Panc1 (cell line): ENCODE data around the gene RPL14. TPM values are rescaled to one million over a fixed set of nuclear protein-coding genes. Genes with fewer than 3 reads are reported as not detected.

Experiments
- ATAC-seq: fragments of 200-7000 bp; cut with Tn5 transposase; 2 replicates; pipeline ENCODE4 v1.9.1; 2020; ENCODE audit warnings: mild to moderate bottlenecking, moderate library complexity
- BruUV-seq: library from RNA; stranded (reverse); fragments of 400-500 nt; replicated peaks from 2 replicates; lab custom pipeline; 2021; lab: Mats Ljungman, UMichigan
- CTCF ChIA-PET: fragments of 300-600 bp; sonication (Branson Sonifier 250); formaldehyde crosslinking; loops from one replicate; lab custom pipeline; 2022; ENCODE audit warnings: antibody characterized with exemption; lab: Charles Lee
- POLR2A ChIA-PET: fragments of 300-600 bp; sonication (Branson Sonifier 250); formaldehyde crosslinking; loops from one replicate; lab custom pipeline; 2022; ENCODE audit warnings: antibody characterized with exemption; lab: Charles Lee
- DNase-seq: peaks from one replicate; pipeline ENCODE4 v3.0.0-alpha.2; 2010; ENCODE audit warnings: low read depth, low spot score
- H3K27ac ChIP-seq: 2 replicates; pipeline ENCODE4 v1.5.1; 2011; ENCODE audit warnings: mild to moderate bottlenecking, low read length, inconsistent platforms
- H3K27me3 ChIP-seq: fragments of 200-500 bp; sonication (Bioruptor generic); 2 replicates; pipeline ENCODE4 v1.6.0; 2014; ENCODE audit warnings: low read length, inconsistent platforms; ENCODE audit not compliant: control insufficient read depth, insufficient read depth
- H3K36me3 ChIP-seq: fragments of 200-500 bp; sonication (Bioruptor generic); 2 replicates; pipeline ENCODE4 v1.5.1; 2014; ENCODE audit warnings: inconsistent platforms, mild to moderate bottlenecking, low read length, moderate library complexity; ENCODE audit not compliant: control insufficient read depth, insufficient read depth
- H3K4me1 ChIP-seq: 2 replicates; pipeline ENCODE4 v1.5.1; 2011; ENCODE audit warnings: inconsistent platforms, mild to moderate bottlenecking, low read length, moderate library complexity; ENCODE audit not compliant: control insufficient read depth, insufficient read depth
- H3K4me3 ChIP-seq, 2 experiments: 2 replicates each; pipeline ENCODE4 v1.5.1; 2011 to 2012; ENCODE audit warnings: low read depth in 2 of 2, low read length in 2 of 2, mild to moderate bottlenecking in 2 of 2, inconsistent platforms in 1 of 2, moderate library complexity in 1 of 2
- H3K9me3 ChIP-seq: fragments of 200-500 bp; sonication (Bioruptor generic); 2 replicates; pipeline ENCODE4 v1.5.1; 2014; ENCODE audit warnings: low read depth, mild to moderate bottlenecking, inconsistent platforms, low read length, moderate library complexity; ENCODE audit not compliant: control insufficient read depth, insufficient read depth
- CTCF ChIP-seq: fragments of 450-650 bp; IDR thresholded peaks from 2 replicates; pipeline ENCODE4 v1.5.1; 2017; ENCODE audit warnings: mild to moderate bottlenecking
- POLR2AphosphoS5 ChIP-seq: IDR thresholded peaks from 2 replicates; pipeline ENCODE4 v1.6.1; 2012; ENCODE audit warnings: mild to moderate bottlenecking, low read depth, low read length, moderate library complexity
- REST ChIP-seq, 2 experiments: IDR thresholded peaks; 2 replicates each; pipeline ENCODE4 v1.6.1; 2011 to 2012; ENCODE audit warnings: low read depth in 2 of 2, control low read depth in 1 of 2, low read length in 1 of 2, mild to moderate bottlenecking in 1 of 2, moderate library complexity in 1 of 2; ENCODE audit not compliant: insufficient read depth in 1 of 2
- SIN3A ChIP-seq: IDR thresholded peaks from 2 replicates; pipeline ENCODE4 v1.6.1; 2012; ENCODE audit warnings: low read depth, mild to moderate bottlenecking, low read length, moderate library complexity, borderline replicate concordance; ENCODE audit not compliant: insufficient read depth
- TCF7L2 ChIP-seq: IDR thresholded peaks from 2 replicates; pipeline ENCODE4 v1.6.1; 2011; ENCODE audit warnings: mild to moderate bottlenecking, low read depth, low read length, inconsistent platforms
- in situ Hi-C: cut with HindIII; loops from 2 replicates; pipeline ENCODE4 v1.10.0; 2016; ENCODE audit warnings: low sequenced_read_pairs, low pct_unique_long_range_greater_than_20kb
- intact Hi-C: fragments of 100-400 bp; cut with micrococcal nuclease; formaldehyde crosslinking; loops from one replicate; pipeline ENCODE4 v1.10.0; 2022; ENCODE audit not compliant: unreplicated experiment
- total RNA-seq: library from RNA; stranded (reverse); gene quantifications from one replicate; pipeline ENCODE4 v1.2.1, GENCODE V29; 2021; ENCODE audit not compliant: unreplicated experiment

RPL14 gene
- total RNA-seq, 1 experiment from 2014 or later: 1,134 TPM

DNA sequence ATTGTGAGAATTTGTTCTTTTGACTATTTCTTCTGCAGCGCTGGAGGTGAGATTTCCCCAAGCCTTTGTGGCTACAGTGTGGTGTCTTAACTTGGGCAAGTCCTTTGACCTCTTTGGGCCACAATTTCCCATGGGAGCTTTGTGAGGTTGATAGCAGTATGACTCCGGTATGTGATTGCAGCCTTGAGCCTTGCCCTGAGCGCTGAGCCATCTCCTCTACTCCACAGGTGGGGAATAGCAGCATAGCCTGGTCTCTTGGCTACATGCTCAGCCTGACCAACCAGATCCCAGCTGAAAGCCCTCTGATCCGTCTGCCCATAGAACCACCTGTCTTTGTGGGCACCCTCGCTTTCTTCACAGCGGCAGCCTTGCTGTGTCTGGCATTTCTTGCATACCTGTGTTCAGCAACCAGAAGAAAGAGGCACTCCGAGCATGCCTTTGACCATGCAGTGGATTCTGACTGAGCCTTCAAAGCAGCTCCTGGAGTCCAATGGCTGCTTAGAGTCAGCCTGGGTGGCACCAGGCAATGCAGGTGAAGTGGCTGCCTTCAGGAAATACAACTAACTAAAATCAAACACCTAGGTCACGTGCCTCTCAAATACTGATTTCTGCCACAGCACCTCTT, 30.0 kb upstream of the RPL14 start:
- DNase-seq (no peak), ATAC-seq (no peak)
- in situ Hi-C loops: no loop called here
- Histone ChIP-seq H3K9me3 (no peaks in the 10 kb centered on the region), H3K4me3 (no peak overlapping the region), H3K27me3 (no peaks in the 10 kb centered on the region), H3K27ac (no peak overlapping the region), H3K36me3 (no peaks in the 10 kb centered on the region), H3K4me1 (no peaks in the 10 kb centered on the region)
- TF ChIP-seq CTCF (no peak), POLR2AphosphoS5 (no peak), SIN3A (no peak), TCF7L2 (no peak), REST (IDR thresholded peaks at IDR 0.05; ENCODE audit: insufficient read depth in 1 of 2, low read depth in 2 of 2, low read length in 1 of 2) (no peak)
- intact Hi-C loops: no loop called here
- POLR2A ChIA-PET: no interaction called here
- no TSS peak for BruUV-seq
- CTCF ChIA-PET: no interaction called here

DNA sequence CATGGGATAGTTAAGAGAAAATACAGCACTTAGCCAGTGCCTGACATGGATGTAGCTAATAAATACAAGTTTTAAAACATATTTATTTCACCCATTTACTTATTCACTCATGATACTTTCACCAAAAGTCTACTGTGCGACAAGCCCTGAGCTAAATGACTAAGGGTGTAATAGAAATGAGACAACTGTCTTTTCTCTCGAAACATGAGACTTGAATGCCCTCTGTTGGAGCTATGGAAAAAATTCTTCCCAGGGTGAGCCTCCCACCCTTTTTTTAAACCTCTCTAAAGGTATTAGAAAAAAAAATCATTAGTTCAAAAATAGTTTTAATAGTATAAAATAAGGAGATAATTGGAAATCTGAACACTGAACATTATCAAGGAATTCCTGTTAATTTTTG, 24.3 kb upstream of the RPL14 start:
- BruUV-seq: no TSS peak
- CTCF ChIA-PET: no interaction called here
- POLR2A ChIA-PET: no interaction called here

More for the DNA sequence above, 24.3 kb upstream of the RPL14 start:
- intact Hi-C loops (loop anchor here (2.0 kb wide), 1 partner anchor 106 kb away; no protein-coding TSS in a partner anchor), in situ Hi-C loops (no loop called here)
- TF ChIP-seq REST (IDR thresholded peaks at IDR 0.05; ENCODE audit: insufficient read depth in 1 of 2, low read depth in 2 of 2, low read length in 1 of 2) (no peak), SIN3A (no peak), CTCF (no peak), TCF7L2 (no peak), POLR2AphosphoS5 (no peak)
- ATAC-seq: no peak
- H3K9me3 ChIP-seq: no peaks in the 10 kb centered on the region
- no peaks in the 10 kb centered on the region for H3K36me3 ChIP-seq
- no peaks in the 10 kb centered on the region for H3K27me3 ChIP-seq
- H3K4me3 ChIP-seq: no peak overlapping the region
- H3K27ac ChIP-seq: no peak overlapping the region
- no peak for DNase-seq
- no peaks in the 10 kb centered on the region for H3K4me1 ChIP-seq
